Measurements from ENCODE around the gene MAPKAP1.

DNA sequence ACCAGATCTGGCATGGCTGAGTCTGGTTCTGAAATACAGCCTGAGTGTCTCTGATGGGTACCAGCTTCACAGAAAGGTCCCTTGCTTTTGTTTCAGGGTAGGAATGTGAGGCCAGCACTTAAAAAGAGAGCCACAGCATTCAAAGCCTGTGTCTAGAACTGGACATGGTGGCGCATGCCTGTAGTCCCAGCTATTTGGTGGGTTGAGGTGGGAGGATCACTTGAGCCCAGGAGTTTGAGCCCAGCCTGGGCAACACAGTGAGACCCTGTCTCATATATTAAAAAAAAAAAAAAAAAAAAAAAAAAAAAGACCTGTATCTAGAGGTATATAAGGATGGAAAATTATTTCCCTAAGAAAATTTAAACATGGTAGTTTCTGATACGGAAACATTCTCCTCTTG lies 243.1 kb downstream of the MAPKAP1 start:
- TF ChIP-seq POLR2AphosphoS5 (IDR thresholded peaks at IDR 0.05; ENCODE audit: low read depth, low read length) (no peak), TAF1 (IDR thresholded peaks at IDR 0.05; ENCODE audit: low read depth, low read length) (no peak), SPI1 (IDR thresholded peaks at IDR 0.05; ENCODE audit: low read depth, low read length) (no peak), POLR2A (IDR thresholded peaks at IDR 0.05; ENCODE audit: low read depth, low read length) (no peak), PAX5 (IDR thresholded peaks at IDR 0.05; ENCODE audit: insufficient read depth, low read length, severe bottlenecking) (no peak), POU2F2 (IDR thresholded peaks at IDR 0.05; ENCODE audit: low read depth, low read length) (no peak)
